Heart right ventricle (tissue), 16 donors: ENCODE data around the gene PEX5. TPM values are rescaled to one million over a fixed set of nuclear protein-coding genes. Genes with fewer than 3 reads are reported as not detected.

Source experiments
- ATAC-seq, 8 donors: fragments of 200-7000 bp; cut with Tn5 transposase; one replicate each; pipeline ENCODE4 v1.9.1; 2020; ENCODE audit warnings: mild to moderate bottlenecking in 8 of 8, moderate library complexity in 8 of 8, moderate number of reproducible peaks in 1 of 8
- DNase-seq, 2 donors: peaks; one replicate each; pipeline ENCODE4 v3.0.0-alpha.2; 2020
- H3K27ac ChIP-seq, 10 donors: fragments of 200-600 bp; sonication (generic) in 2 of 10; one replicate each; pipeline versions ENCODE4 v1.5.0 to v1.8.0; 2020 to 2022; ENCODE audit warnings: mild to moderate bottlenecking in 3 of 10
- H3K27me3 ChIP-seq, 7 donors: fragments of 200-600 bp; one replicate each; pipeline ENCODE4 v1.8.0; 2021 to 2022; ENCODE audit warnings: mild to moderate bottlenecking in 2 of 7
- H3K36me3 ChIP-seq, 9 donors: fragments of 200-600 bp; sonication (generic) in 1 of 9; one replicate each; pipeline versions ENCODE4 v1.5.0 to v1.8.0; 2020 to 2022; ENCODE audit warnings: mild to moderate bottlenecking in 2 of 9
- H3K4me1 ChIP-seq, 9 donors: fragments of 200-600 bp; sonication (generic) in 1 of 9; one replicate each; pipeline versions ENCODE4 v1.5.0 to v1.8.0; 2020 to 2022; ENCODE audit warnings: mild to moderate bottlenecking in 4 of 9
- H3K4me3 ChIP-seq, 10 donors: fragments of 200-600 bp; sonication (generic) in 2 of 10; one replicate each; pipeline versions ENCODE4 v1.5.0 to v1.8.0; 2020 to 2022; ENCODE audit warnings: mild to moderate bottlenecking in 7 of 10, moderate library complexity in 2 of 10
- H3K9me3 ChIP-seq, 11 donors: fragments of 200-600 bp in 10 of 11; sonication (generic) in 2 of 11; one replicate each; pipeline versions ENCODE4 v1.5.0 to v1.8.0; 2013 to 2022; ENCODE audit warnings: mild to moderate bottlenecking in 2 of 11, control low read depth in 1 of 11, moderate library complexity in 1 of 11
- CTCF ChIP-seq, 9 donors: fragments of 200-600 bp; sonication (generic) in 2 of 9; IDR thresholded peaks; one replicate each; pipeline versions ENCODE4 v1.5.0 to v1.8.0; 2021 to 2022; ENCODE audit warnings: antibody characterized with exemption in 9 of 9, mild to moderate bottlenecking in 5 of 9, moderate library complexity in 1 of 9
- WGBS, 2 donors: extraction: QIAGEN DNeasy Blood & Tissue Kit; methylation state at CpG; one replicate each; pipeline ENCODE4 v1.1.7; 2013; ENCODE audit warnings: inconsistent platforms in 1 of 2; 5-methylcytosine and 5-hydroxymethylcytosine counted together
- intact Hi-C, 10 donors: fragments of 100-400 bp; cut with DNase I; formaldehyde crosslinking; loops; one replicate each; pipeline versions ENCODE4 v1.11.1 to v1.14.2; 2022
- polyA plus RNA-seq, 2 donors: library from polyadenylated mRNA; stranded (reverse); fragments of 200-250 nt; gene quantifications; one replicate each; pipeline ENCODE4 v1.2.3, GENCODE V29; 2013
- total RNA-seq, 10 donors: library from RNA; stranded (reverse); fragmentation: NEBNext Ultra II Directional in 3 of 10; extraction: Animal tissue kit (Norgen Biotek cat#: 25700) in 3 of 10; gene quantifications; one replicate each; pipeline versions ENCODE4 v1.2.1 to v1.2.4, GENCODE V29; 2021 to 2023
- donor health status: Arrhythmogenic right ventricular cardiomyopathy.
- donor health status: ischemic (EF 13 %, LVEDD 7.1; RV severe dilation, severe dysfunction).
- donor health status: healthy with polysubstance abuse.
- donor health status: DM: no; HTN: yes; CAD: no.
- donor health status: DM: no; HTN: no; CAD: no.
- donor health status: ischemic (EF 25% LVEDD 6.9; RV normal size, moderate dysfunction).
- donor health status: ischemic (EF 25% LVEDD 5.7; RV mildly dilated, moderate dysfunction).
- donor health status: healthy.
- donor health status: DM: yes; HTN: yes; CAD: no.
- donor health status: Ischemic cardiomyopathy.
- donor health status: ischemic (EF 35%, LVEDD 5.7; RV mildly dilated, moderate dysfunction).
- donor health status: nonischemic (EF 11% LVEDD 7.7; RV severe dilation, severe dysfunction).
- donor health status: DM: yes; HTN: yes; CAD: no.
- donor health status: PGD.
- donor health status: ischemic (EF 29% LVEDD 5.4; RV normal size, mild dysfunction).
- donor health status: nonischemic (EF 23%, LVEDD 6.1; RV moderate dilation, normal function).

PEX5 gene
- total and polyA plus RNA-seq, 12 donors = 9.7 to 35.2 (median 28.7) TPM

- H3K4me3 ChIP-seq = no peak overlapping the region
- 92 to 96% methylated on average over 7 of the region's 7 CpGs for WGBS, 2 donors
- no peak for DNase-seq
- H3K9me3 ChIP-seq = peaks cover 0 to 4% (median 0%) of the 10 kb centered on the region in 11 donors
- no peak for TF ChIP-seq CTCF (IDR thresholded peaks at IDR 0.05)
- H3K36me3 ChIP-seq = peaks cover 0 to 79% (median 0%) of the 10 kb centered on the region in 9 donors
- ATAC-seq = no peak
- H3K27ac ChIP-seq = no peak overlapping the region
- intact Hi-C loops = loop anchor here in 1 of 10 donors (10.0 kb wide), 1 partner anchor 489 kb away; no protein-coding TSS in a partner anchor
- no peaks in the 10 kb centered on the region for H3K27me3 ChIP-seq
- H3K4me1 ChIP-seq = peaks cover 0 to 8% (median 0%) of the 10 kb centered on the region in 9 donors
These were observed 43.3 kb upstream of the PEX5 start for GRCh38 chr12:7146228-7146627.

GRCh38 chr12:7146906-7147305 is 42.6 kb upstream of the PEX5 start:
- ATAC-seq (no peak), DNase-seq (no peak)
- intact Hi-C loops = loop anchor here in 1 of 10 donors (10.0 kb wide), 1 partner anchor 488 kb away; no protein-coding TSS in a partner anchor
- no peak overlapping the region for H3K4me3 ChIP-seq
- H3K9me3 ChIP-seq = peaks cover 0 to 4% (median 0%) of the 10 kb centered on the region in 11 donors
- H3K36me3 ChIP-seq = peaks cover 0 to 79% (median 0%) of the 10 kb centered on the region in 9 donors
- TF ChIP-seq CTCF (IDR thresholded peaks at IDR 0.05) = no peak
- peaks cover 0 to 8% (median 0%) of the 10 kb centered on the region in 9 donors for H3K4me1 ChIP-seq
- WGBS, 2 donors = 95% methylated on average over 7 of the region's 7 CpGs
- no peaks in the 10 kb centered on the region for H3K27me3 ChIP-seq
- H3K27ac ChIP-seq = no peak overlapping the region

DNA sequence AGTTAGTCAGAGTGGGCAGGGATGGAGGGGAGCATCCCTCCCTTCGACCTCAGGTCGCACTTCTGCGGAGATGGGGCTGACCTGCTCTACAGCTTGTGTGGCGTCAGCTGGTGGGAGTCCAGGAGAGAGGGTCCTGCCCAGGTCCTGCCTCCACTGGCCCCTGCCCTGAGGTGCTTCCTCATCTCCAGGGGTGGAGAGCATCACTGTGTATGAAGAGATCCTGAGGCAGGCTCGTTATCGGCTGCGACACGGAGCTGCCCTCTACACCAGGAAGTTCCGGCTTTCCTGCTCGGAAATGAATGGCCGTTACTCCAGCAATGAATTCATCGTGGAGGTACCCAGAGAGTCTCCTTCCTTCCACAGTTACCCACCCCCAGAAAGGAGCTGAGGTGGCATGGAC is 39.1 kb upstream of the PEX5 start:
- Histone ChIP-seq H3K9me3 (no peaks in the 10 kb centered on the region), H3K36me3 (peaks cover 0 to 94% (median 0%) of the 10 kb centered on the region in 9 donors), H3K27ac (no peak overlapping the region), H3K27me3 (no peaks in the 10 kb centered on the region), H3K4me3 (no peak overlapping the region), H3K4me1 (no peaks in the 10 kb centered on the region)
- TF ChIP-seq CTCF (IDR thresholded peaks at IDR 0.05) = no peak
- WGBS, 2 donors = 88 to 93% methylated on average over 12 of the region's 12 CpGs
- no peak for ATAC-seq
- intact Hi-C loops = no loop called here
- DNase-seq = no peak

DNA sequence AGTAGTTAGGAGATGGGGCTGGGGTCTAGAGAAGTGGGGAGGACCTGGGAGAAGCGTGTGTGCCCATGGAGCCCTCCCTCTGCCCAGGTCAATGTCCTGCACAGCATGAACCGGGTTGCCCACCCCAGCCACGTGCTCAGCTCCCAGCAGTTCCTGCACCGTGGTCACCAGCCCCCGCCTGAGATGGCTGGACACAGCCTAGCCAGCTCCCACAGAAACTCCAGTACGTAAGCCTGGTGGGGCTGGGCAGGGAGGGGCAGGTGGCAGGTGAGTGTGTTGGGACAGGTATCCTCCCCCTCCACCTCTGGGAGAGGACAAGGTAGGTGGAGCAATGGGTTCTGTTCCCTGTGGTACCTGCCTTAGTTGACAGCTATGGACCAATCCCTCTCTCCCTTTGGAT is 38.6 kb upstream of the PEX5 start:
- intact Hi-C loops = no loop called here
- Histone ChIP-seq H3K4me1 (no peaks in the 10 kb centered on the region), H3K36me3 (peaks cover 0 to 95% (median 0%) of the 10 kb centered on the region in 9 donors), H3K27me3 (no peaks in the 10 kb centered on the region), H3K9me3 (no peaks in the 10 kb centered on the region), H3K4me3 (no peak overlapping the region), H3K27ac (no peak overlapping the region)
- DNase-seq (no peak), ATAC-seq (peak in 2 of 8 donors; percentile 11 to 23)
- WGBS, 2 donors = 90 to 100% methylated on average over 5 to 6 of the region's 6 CpGs
- no peak for TF ChIP-seq CTCF (IDR thresholded peaks at IDR 0.05)
